Muscle layer of colon (tissue), 2 donors: Measurements from ENCODE around the gene NR4A1.

Source experiments
- H3K27ac ChIP-seq: one replicate; pipeline ENCODE4 v1.7.0; 2013; ENCODE audit warnings: low read depth, mild to moderate bottlenecking, low read length, moderate library complexity
- H3K27me3 ChIP-seq, 2 donors: one replicate each; pipeline ENCODE4 v1.7.0; 2013; ENCODE audit warnings: low read length in 2 of 2, mild to moderate bottlenecking in 2 of 2; ENCODE audit not compliant: insufficient read depth in 2 of 2, control insufficient read depth in 1 of 2
- H3K36me3 ChIP-seq: one replicate; pipeline ENCODE4 v1.7.0; 2013; ENCODE audit warnings: mild to moderate bottlenecking, low read length; ENCODE audit not compliant: insufficient read depth
- H3K4me1 ChIP-seq: one replicate; pipeline ENCODE4 v1.7.0; 2013; ENCODE audit warnings: mild to moderate bottlenecking, low read length; ENCODE audit not compliant: insufficient read depth
- H3K4me3 ChIP-seq, 2 donors: one replicate each; pipeline ENCODE4 v1.7.0; 2013; ENCODE audit warnings: low read length in 2 of 2, low read depth in 1 of 2, mild to moderate bottlenecking in 1 of 2, moderate library complexity in 1 of 2
- H3K9ac ChIP-seq: one replicate; pipeline ENCODE4 v1.7.0; 2013; ENCODE audit warnings: low read length
- H3K9me3 ChIP-seq: one replicate; pipeline ENCODE4 v1.7.0; 2013; ENCODE audit warnings: mild to moderate bottlenecking, low read length
- donor health status: abdominal sarcoma.
- donor health status: Adenocarcinoma of cecum.

NR4A1 gene

DNA sequence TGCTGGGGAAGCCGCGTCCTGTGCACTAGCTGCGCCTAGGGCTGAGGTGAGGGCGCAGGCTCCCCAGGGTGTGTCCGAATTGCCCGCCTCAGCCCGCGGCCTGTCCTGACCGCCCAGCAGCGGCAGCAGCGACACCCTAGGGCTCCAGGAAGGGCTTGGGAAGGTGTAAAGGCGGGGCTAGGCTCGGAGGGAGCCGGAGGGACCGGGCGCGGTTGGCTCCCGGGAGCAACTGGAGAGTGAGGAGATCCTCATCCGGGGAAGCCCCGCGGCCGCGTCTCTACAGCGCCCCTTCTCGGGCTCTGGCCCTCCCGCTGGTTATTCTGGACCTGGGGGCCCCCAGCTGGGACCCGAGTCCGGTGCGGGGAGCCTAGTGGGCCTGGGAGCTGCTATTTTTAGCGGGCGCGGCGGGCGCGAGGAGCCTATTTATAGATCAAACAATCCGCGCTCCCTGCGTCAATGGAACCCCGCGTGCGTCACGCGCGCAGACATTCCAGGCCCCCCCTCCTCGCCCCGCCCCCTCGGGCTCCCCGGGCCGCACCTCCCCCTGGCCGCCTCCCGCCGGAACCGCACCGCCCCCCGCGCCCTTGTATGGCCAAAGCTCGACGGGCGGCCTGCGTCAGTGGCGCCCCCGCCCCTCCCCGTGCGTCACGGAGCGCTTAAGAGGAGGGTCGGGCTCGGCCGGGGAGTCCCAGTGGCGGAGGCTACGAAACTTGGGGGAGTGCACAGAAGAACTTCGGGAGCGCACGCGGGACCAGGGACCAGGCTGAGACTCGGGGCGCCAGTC is at the start of gene NR4A1:
Gene NR4A1 (plus strand): TSS at position 685 of the 784 bp plus-strand sequence. CDS start 2,887 bp downstream, outside the sequence.
- peak within 1 kb of the TSS; percentile 93 for H3K27ac ChIP-seq
- H3K9me3 ChIP-seq = no peaks in the 10 kb centered on the region
- H3K4me1 ChIP-seq = peaks cover 42% of the 10 kb centered on the region
- no peaks in the 10 kb centered on the region for H3K27me3 ChIP-seq
- H3K4me3 ChIP-seq = peak within 1 kb of the TSS; percentile 79 to 92
- peak within 1 kb of the TSS; percentile 99 for H3K9ac ChIP-seq
- H3K36me3 ChIP-seq = peaks cover 36% of the 10 kb centered on the region

DNA sequence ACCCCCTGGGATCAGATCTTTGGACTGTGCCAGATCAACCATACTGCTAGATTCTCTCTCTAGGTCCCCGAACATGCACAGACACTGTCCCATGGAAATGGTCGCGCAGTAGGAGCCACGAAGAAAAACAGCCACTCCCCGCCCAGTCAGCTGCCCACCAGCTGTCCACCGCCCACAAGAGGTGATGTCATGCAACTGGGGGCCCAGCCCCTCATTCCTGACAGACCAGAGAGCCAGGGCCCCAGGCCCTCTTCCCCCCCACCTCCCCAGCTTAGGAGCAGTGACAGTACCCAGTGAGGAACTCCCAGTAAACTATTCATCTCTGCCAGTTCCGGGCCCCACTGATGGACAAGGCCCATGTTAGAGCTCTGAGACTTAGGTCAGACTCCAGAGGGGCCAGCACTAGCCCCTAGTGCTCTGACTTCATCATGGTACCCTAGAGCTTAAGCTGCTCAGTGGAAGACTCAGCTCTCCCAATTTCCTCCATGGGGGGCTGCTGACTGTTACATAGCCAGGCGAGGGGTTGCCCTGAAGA is 48.2 kb upstream of the NR4A1 start:
- H3K27ac ChIP-seq = no peak overlapping the region
- peaks cover 0 to 36% of the 10 kb centered on the region in 2 donors for H3K27me3 ChIP-seq
- no peak overlapping the region for H3K4me3 ChIP-seq
- H3K9me3 ChIP-seq = no peaks in the 10 kb centered on the region
- no peak overlapping the region for H3K9ac ChIP-seq
- no peaks in the 10 kb centered on the region for H3K4me1 ChIP-seq
- H3K36me3 ChIP-seq = no peaks in the 10 kb centered on the region

DNA sequence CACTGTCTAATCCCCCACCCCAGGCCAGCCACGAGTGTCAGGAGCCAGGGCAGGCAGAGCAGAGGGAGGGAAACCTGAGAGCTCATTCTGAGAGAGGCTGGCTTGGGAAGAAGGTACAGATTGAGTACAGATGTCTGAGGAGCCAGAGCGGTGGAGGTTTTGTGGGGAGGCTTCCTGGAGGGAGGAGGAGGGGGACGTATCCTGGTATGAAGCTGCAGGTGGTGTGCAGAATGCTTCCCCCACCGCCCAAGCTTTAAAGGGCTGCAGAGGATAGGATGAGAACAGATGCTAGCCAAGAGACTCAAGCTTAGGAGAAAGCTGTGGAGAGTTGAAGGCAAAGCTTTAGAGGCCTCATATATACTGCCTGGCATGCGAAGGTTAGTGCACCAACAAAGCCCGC is 47.7 kb upstream of the NR4A1 start:
- Histone ChIP-seq H3K9me3 (no peaks in the 10 kb centered on the region), H3K4me3 (no peak overlapping the region), H3K4me1 (peaks cover 5% of the 10 kb centered on the region), H3K36me3 (no peaks in the 10 kb centered on the region), H3K9ac (no peak overlapping the region), H3K27ac (no peak overlapping the region), H3K27me3 (peaks cover 0 to 36% of the 10 kb centered on the region in 2 donors)

DNA sequence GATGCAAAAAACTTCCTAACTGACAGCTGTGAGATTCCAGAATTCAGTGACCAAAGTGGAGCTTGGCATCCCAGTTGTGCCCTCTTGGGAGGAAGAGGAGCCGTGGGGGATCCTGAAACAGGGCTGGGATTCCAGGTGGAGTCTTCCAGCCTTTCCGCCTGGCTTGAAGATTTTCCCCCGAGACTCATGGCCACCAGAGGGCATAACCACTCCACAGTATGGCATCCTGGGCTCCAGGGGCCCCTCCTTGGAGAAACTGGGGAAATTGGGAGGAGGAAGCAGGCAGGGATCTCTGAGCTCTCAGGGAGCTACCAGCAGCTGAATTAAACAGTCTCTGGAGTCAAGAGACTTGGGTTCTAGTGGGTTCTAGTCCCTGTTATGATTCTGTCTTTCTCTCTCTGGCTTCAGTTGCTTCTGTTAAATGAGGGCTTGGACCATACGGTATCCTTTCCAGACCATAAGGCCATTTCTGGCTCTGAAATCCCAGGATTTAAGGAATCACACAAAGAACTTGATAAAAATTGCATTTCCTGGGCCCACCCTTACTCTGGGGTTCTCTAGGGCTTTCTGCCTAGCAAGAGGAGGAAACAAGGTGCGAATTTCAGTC is 47.1 kb upstream of the NR4A1 start:
- no peaks in the 10 kb centered on the region for H3K9me3 ChIP-seq
- no peak overlapping the region for H3K4me3 ChIP-seq
- peaks cover 0 to 36% of the 10 kb centered on the region in 2 donors for H3K27me3 ChIP-seq
- peaks cover 10% of the 10 kb centered on the region for H3K4me1 ChIP-seq
- no peak overlapping the region for H3K9ac ChIP-seq
- H3K36me3 ChIP-seq = no peaks in the 10 kb centered on the region
- no peak overlapping the region for H3K27ac ChIP-seq

DNA sequence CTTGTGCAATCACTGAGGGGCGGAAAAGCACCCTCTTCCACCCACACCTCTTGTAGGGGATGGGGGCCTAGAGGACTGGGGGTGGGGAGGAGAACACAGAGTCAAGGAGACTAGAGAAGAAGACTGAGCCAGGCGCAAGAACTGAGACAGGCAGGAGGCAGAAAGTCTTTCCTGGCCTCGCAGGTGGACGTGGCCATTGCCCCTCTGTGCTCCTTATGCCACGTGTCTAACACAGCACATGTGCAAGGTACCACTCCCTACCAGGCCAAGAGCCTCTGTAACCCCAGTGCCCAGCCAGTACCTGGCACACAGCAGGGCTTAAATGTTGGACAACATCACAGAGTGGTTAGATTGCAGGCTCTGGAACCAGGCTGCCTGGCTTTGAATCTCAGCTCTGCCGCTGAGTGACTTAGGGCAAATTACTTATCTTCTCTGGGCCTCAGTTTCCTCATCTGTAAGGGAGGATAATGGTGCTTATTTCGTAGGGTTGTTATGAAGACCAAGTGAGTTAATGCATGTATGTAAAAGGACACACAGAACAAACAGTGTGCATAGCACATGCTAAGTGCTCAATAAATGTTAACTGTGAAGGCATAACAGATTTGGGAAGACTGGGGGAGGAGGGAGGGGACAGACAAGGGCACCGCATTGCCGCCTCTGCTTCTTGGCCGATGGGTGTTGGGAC is 45.9 kb upstream of the NR4A1 start:
- Histone ChIP-seq H3K9ac (no peak overlapping the region), H3K27ac (no peak overlapping the region), H3K4me3 (no peak overlapping the region), H3K27me3 (peaks cover 0 to 36% of the 10 kb centered on the region in 2 donors), H3K9me3 (no peaks in the 10 kb centered on the region), H3K36me3 (no peaks in the 10 kb centered on the region), H3K4me1 (peaks cover 22% of the 10 kb centered on the region)

DNA sequence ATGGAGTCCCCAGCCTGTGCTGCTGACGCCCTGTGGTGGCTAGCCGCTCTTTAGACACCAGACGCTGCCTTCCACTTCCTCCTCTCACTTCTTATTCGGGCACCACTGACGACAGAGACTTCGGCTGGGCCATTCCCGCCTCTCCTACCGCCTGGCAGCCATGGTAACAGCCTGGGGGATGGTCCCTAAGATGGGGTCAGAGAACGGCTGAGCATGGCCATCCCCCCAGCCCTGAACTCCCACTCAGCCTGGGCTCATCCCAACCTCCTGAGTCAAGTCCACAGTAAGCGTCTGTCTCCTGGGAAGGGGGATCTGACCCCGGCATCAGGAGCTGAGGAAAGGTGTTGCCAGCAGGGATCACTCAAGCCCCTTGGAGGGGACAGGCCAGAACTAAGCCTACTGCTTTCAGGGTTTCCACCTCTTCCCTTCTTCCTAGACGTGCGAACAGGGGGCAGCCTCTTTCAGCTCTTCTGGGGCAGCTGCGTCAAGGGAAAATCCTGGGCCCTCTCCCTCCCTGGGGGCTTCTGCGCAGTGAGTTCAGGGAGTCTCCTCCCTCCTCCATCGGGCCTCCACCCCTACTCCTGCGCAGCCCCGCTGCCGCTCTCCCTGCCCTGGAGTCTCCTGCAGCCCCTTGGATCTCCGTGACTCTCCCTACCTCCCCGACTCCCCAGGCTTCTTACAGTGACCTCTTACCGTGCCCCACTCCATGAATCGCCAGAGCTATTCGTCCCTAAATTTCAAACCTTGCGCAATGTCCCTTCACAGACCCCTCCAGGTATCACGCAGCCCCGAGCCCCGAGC is 45.1 kb upstream of the NR4A1 start:
- Histone ChIP-seq H3K4me1 (peaks cover 30% of the 10 kb centered on the region), H3K27ac (no peak overlapping the region), H3K9me3 (no peaks in the 10 kb centered on the region), H3K4me3 (peak overlapping the region in 1 of 2 donors; percentile 45), H3K27me3 (peaks cover 0 to 36% of the 10 kb centered on the region in 2 donors), H3K9ac (no peak overlapping the region), H3K36me3 (no peaks in the 10 kb centered on the region)

DNA sequence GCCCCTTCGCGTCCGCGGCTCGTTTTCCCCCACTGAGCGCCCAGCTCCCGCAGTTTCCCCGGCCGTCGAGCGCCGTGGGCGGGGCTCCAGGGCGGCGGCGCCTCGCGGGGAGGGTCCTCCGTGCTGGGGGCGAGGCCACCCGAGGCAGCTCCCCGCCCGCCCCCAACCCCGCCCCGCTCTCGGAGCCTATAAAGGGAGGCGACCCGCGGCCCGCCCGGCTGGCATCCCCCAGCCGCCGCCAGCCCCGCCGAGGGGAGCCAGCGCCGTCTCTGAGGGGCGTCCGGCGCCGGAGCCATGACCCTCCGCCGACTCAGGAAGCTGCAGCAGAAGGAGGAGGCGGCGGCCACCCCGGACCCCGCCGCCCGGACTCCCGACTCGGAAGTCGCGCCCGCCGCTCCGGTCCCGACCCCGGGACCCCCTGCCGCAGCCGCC is 44.5 kb upstream of the NR4A1 start, which contains the start of gene TAMALIN:
Gene TAMALIN (plus strand): TSS at position 221 of the 432 bp plus-strand sequence. CDS start 74 bp downstream, at position 295.
- no peaks in the 10 kb centered on the region for H3K9me3 ChIP-seq
- H3K27me3 ChIP-seq = peaks cover 0 to 36% of the 10 kb centered on the region in 2 donors
- peak within 1 kb of the TSS; percentile 39 for H3K9ac ChIP-seq
- peak within 1 kb of the TSS; percentile 29 for H3K27ac ChIP-seq
- H3K4me1 ChIP-seq = peaks cover 34% of the 10 kb centered on the region
- H3K36me3 ChIP-seq = no peaks in the 10 kb centered on the region
- H3K4me3 ChIP-seq = peak within 1 kb of the TSS; percentile 45 to 58

DNA sequence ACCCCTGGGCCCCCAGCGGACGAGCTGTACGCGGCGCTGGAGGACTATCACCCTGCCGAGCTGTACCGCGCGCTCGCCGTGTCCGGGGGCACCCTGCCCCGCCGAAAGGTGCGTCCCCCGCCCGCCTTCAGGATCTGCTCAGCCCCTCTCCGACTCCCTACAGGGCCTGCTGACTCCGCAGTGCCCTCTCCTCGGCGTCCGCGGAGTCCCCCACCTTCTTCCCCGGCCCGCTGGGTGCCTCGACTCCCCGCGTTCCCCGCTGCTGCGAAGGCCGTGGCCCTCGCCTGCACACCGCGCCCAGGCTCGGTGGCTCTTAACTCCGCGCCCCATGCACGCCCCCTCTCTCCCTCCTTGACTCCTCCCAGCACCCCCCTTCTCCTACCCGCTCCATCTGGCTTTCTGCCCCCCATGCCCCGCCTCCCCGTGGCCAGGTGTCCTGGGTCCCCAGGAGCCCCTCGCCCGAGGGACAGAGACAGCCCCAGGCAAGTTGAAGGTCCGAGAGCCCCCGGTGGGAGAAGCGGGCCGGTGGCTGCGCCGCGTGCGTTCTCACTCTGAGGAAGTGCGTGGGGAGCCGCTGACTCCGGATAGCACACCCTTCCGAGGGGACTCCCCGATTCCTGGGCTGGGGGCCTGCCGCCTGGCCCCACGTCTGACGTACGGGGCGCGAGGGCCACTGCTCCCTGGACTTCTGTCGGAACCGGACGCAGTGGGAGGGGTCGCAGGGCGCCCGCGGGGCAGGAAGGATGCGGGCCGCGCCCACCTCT is 43.9 kb upstream of the NR4A1 start:
- Histone ChIP-seq H3K9me3 (no peaks in the 10 kb centered on the region), H3K4me1 (peaks cover 34% of the 10 kb centered on the region), H3K27me3 (peaks cover 0 to 36% of the 10 kb centered on the region in 2 donors), H3K36me3 (no peaks in the 10 kb centered on the region), H3K9ac (peak overlapping the region; percentile 39), H3K27ac (peak overlapping the region; percentile 29), H3K4me3 (peak overlapping the region; percentile 45 to 58)

DNA sequence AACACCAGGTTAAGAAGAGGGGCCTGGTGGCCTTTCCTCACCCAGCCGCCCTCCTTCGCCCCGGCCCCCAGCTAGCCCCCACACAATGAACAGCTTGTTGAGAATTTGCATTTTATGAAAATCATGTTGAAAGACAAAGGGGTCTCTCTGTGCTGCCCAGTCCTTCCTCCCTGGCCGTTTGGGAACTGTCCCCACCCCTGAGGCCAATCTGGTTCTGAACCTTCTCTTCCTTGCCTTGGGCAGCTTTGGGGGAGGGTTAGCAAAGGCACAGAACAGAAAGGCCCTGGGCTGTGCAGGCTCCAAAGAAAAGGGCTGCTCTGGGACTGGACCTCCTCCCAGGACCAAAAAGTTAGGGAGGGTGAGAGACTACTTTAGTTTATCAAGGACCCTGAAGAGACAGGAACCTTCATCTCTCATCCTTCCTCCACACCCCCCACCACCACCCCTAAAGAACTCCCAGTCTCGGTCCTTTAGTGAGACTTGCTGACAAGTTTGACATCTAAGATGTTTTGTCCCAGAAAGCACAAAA is 43.2 kb upstream of the NR4A1 start:
- Histone ChIP-seq H3K4me1 (peaks cover 34% of the 10 kb centered on the region), H3K27me3 (peaks cover 0 to 36% of the 10 kb centered on the region in 2 donors), H3K36me3 (no peaks in the 10 kb centered on the region), H3K9ac (peak overlapping the region; percentile 39), H3K4me3 (peak overlapping the region; percentile 45 to 58), H3K27ac (peak overlapping the region; percentile 19), H3K9me3 (no peaks in the 10 kb centered on the region)
